H1 (cell line): Measurements from ENCODE around the gene CDHR2. TPM values are rescaled to one million over a fixed set of nuclear protein-coding genes. Genes with fewer than 3 reads are reported as not detected.

ENCODE experiments used
- CTCF ChIA-PET: fragments of 300-600 bp; sonication (Branson Sonifier 250); formaldehyde crosslinking; loops from one replicate; lab custom pipeline; 2021; ENCODE audit not compliant: partially characterized antibody; lab: Charles Lee
- POLR2A ChIA-PET: fragments of 300-600 bp; sonication (Branson Sonifier 250); formaldehyde crosslinking; loops from one replicate; lab custom pipeline; 2021; ENCODE audit warnings: inconsistent platforms; ENCODE audit not compliant: partially characterized antibody; lab: Charles Lee
- DNase-seq, 2 experiments: peaks; one replicate each; pipeline versions ENCODE4 v3.0.0 to v3.0.0-alpha.2; 2010 to 2022; ENCODE audit warnings: low spot score in 2 of 2, low read depth in 1 of 2, mixed read lengths in 1 of 2
- FAIRE-seq: peaks from 2 replicates; lab custom pipeline; 2011; peaks lifted over from hg19 to GRCh38; lab: Jason Lieb, UNC
- H2AFZ ChIP-seq: 2 replicates; pipeline ENCODE4 v1.8.1; 2012; ENCODE audit warnings: low read length, inconsistent platforms
- H2AK5ac ChIP-seq: 2 replicates; pipeline ENCODE4 v1.6.1; 2013; ENCODE audit warnings: low read depth, low read length
- H2BK120ac ChIP-seq: replicated peaks from 2 replicates; pipeline ENCODE3; 2013; ENCODE audit warnings: low read depth, low read length, inconsistent platforms
- H2BK12ac ChIP-seq: 2 replicates; pipeline ENCODE4 v1.6.1; 2013; ENCODE audit warnings: low read depth, low read length
- H2BK15ac ChIP-seq: 2 replicates; pipeline ENCODE4 v1.6.1; 2013; ENCODE audit warnings: low read length
- H2BK20ac ChIP-seq: 2 replicates; pipeline ENCODE4 v1.6.1; 2013; ENCODE audit warnings: low read length
- H2BK5ac ChIP-seq: 2 replicates; pipeline ENCODE4 v1.6.1; 2013; ENCODE audit warnings: low read depth, low read length
- H3K14ac ChIP-seq: 2 replicates; pipeline ENCODE4 v1.6.1; 2013; ENCODE audit warnings: inconsistent platforms; ENCODE audit not compliant: insufficient read length
- H3K18ac ChIP-seq: 2 replicates; pipeline ENCODE4 v1.6.1; 2013; ENCODE audit warnings: low read length; ENCODE audit errors: extremely low read depth
- H3K23ac ChIP-seq: 2 replicates; pipeline ENCODE4 v1.6.1; 2013; ENCODE audit warnings: inconsistent platforms; ENCODE audit not compliant: insufficient read length
- H3K23me2 ChIP-seq: 2 replicates; pipeline ENCODE4 v1.6.1; 2013; ENCODE audit warnings: low read depth, low read length
- H3K27ac ChIP-seq: 2 replicates; pipeline ENCODE4 v1.6.1; 2011; ENCODE audit warnings: low read depth, low read length, inconsistent platforms
- H3K27me3 ChIP-seq, 4 experiments: replicated peaks in 1 of 4; 1 replicate in 1 of 4; 2 replicates in 3 of 4; pipeline versions ENCODE4 v1.6.1 to v1.8.1; 2011 to 2013; ENCODE audit warnings: low read length in 3 of 4, mild to moderate bottlenecking in 3 of 4, inconsistent platforms in 2 of 4, mixed read lengths in 2 of 4, moderate library complexity in 1 of 4; ENCODE audit not compliant: control insufficient read depth in 3 of 4, insufficient read depth in 3 of 4; ENCODE audit errors: extremely low read depth in 1 of 4
- H3K36me3 ChIP-seq, 4 experiments: 2 replicates each; pipeline versions ENCODE4 v1.6.1 to v1.8.1; 2011 to 2013; ENCODE audit warnings: mild to moderate bottlenecking in 4 of 4, low read length in 3 of 4, moderate library complexity in 2 of 4, control low read depth in 1 of 4, inconsistent platforms in 1 of 4; ENCODE audit not compliant: insufficient read depth in 4 of 4, control insufficient read depth in 2 of 4
- H3K4ac ChIP-seq: replicated peaks from 2 replicates; pipeline ENCODE3; 2013; ENCODE audit warnings: low read length, low read depth, mixed read lengths, inconsistent platforms; ENCODE audit not compliant: insufficient read length
- H3K4me1 ChIP-seq, 4 experiments: replicated peaks in 1 of 4; 1 replicate in 1 of 4; 2 replicates in 3 of 4; pipeline versions ENCODE4 v1.6.1 to v1.8.1; 2011 to 2013; ENCODE audit warnings: low read length in 3 of 4, inconsistent platforms in 2 of 4, mixed read lengths in 1 of 4; ENCODE audit not compliant: insufficient read depth in 4 of 4, control insufficient read depth in 3 of 4
- H3K4me2 ChIP-seq, 2 experiments: 2 replicates each; pipeline versions ENCODE4 v1.6.1 to v1.8.1; 2011 to 2013; ENCODE audit warnings: low read depth in 2 of 2, low read length in 2 of 2, control low read depth in 1 of 2, inconsistent platforms in 1 of 2, mild to moderate bottlenecking in 1 of 2; ENCODE audit not compliant: insufficient read depth in 1 of 2
- H3K4me3 ChIP-seq, 4 experiments: fragments of 200-600, 300-600 bp in 1 of 4; sonication (generic), shearing (Covaris generic), sonication (Bioruptor Twin) in 1 of 4; 2 replicates each; pipeline versions ENCODE4 v1.5.1 to v1.8.1; 2011 to 2016; ENCODE audit warnings: low read length in 4 of 4, low read depth in 3 of 4, control low read depth in 2 of 4, inconsistent platforms in 2 of 4, mild to moderate bottlenecking in 2 of 4, mixed read lengths in 1 of 4, moderate library complexity in 1 of 4; ENCODE audit not compliant: insufficient read depth in 2 of 4; ENCODE audit errors: extremely low read depth in 1 of 4
- H3K56ac ChIP-seq: replicated peaks from 2 replicates; pipeline ENCODE3; 2013; ENCODE audit warnings: low read depth, mild to moderate bottlenecking, mixed read lengths, low read length, inconsistent platforms; ENCODE audit not compliant: insufficient read length
- H3K79me1 ChIP-seq: 2 replicates; pipeline ENCODE4 v1.6.1; 2013; ENCODE audit warnings: low read depth, low read length, control low read depth
- H3K79me2 ChIP-seq, 2 experiments: 2 replicates each; pipeline versions ENCODE4 v1.6.1 to v1.8.1; 2012 to 2013; ENCODE audit warnings: low read length in 2 of 2, mild to moderate bottlenecking in 2 of 2, inconsistent platforms in 1 of 2; ENCODE audit not compliant: insufficient read depth in 2 of 2, control insufficient read depth in 1 of 2
- H3K9ac ChIP-seq, 4 experiments: replicated peaks in 1 of 4; 1 replicate in 1 of 4; 2 replicates in 3 of 4; pipeline versions ENCODE4 v1.6.1 to v1.8.1; 2011 to 2013; ENCODE audit warnings: low read depth in 3 of 4, low read length in 3 of 4, control low read depth in 2 of 4, mild to moderate bottlenecking in 2 of 4, moderate library complexity in 2 of 4, inconsistent platforms in 1 of 4; ENCODE audit errors: extremely low read depth in 1 of 4
- H3K9me3 ChIP-seq, 2 experiments: 2 replicates each; pipeline versions ENCODE4 v1.6.1 to v1.8.1; 2012 to 2013; ENCODE audit warnings: mild to moderate bottlenecking in 2 of 2, moderate library complexity in 2 of 2, control low read depth in 1 of 2, inconsistent platforms in 1 of 2, low read depth in 1 of 2, low read length in 1 of 2, mixed read lengths in 1 of 2; ENCODE audit not compliant: insufficient read depth in 2 of 2
- H4K20me1 ChIP-seq, 2 experiments: replicated peaks in 1 of 2; 2 replicates each; pipeline versions ENCODE3 to v1.8.1; 2011 to 2013; ENCODE audit warnings: inconsistent platforms in 2 of 2, low read length in 2 of 2, mild to moderate bottlenecking in 1 of 2; ENCODE audit not compliant: insufficient read depth in 2 of 2, control insufficient read depth in 1 of 2
- H4K5ac ChIP-seq: 2 replicates; pipeline ENCODE4 v1.6.1; 2013; ENCODE audit warnings: low read length, low read depth, mixed read lengths, inconsistent platforms; ENCODE audit not compliant: insufficient read length
- H4K8ac ChIP-seq: 2 replicates; pipeline ENCODE4 v1.8.0; 2013; ENCODE audit warnings: mild to moderate bottlenecking, moderate library complexity, low read length, inconsistent platforms; ENCODE audit not compliant: insufficient read depth; ENCODE audit errors: extremely low read depth
- H4K91ac ChIP-seq: replicated peaks from 2 replicates; pipeline ENCODE3; 2013; ENCODE audit warnings: low read length, mixed read lengths, inconsistent platforms; ENCODE audit not compliant: insufficient read length
- BCL11A ChIP-seq, 2 experiments: IDR thresholded peaks; one replicate each; pipeline ENCODE4 v1.6.1; 2011; ENCODE audit warnings: low read depth in 2 of 2, low read length in 2 of 2, mild to moderate bottlenecking in 2 of 2
- BRCA1 ChIP-seq: IDR thresholded peaks from 2 replicates; pipeline ENCODE4 v1.6.1; 2012; ENCODE audit warnings: low read depth, low read length, improper control_type of control experiment
- EP300 ChIP-seq, 2 experiments: IDR thresholded peaks; 1 replicate in 1 of 2; 2 replicates in 1 of 2; pipeline ENCODE4 v1.6.1; 2011 to 2012; ENCODE audit warnings: low read depth in 2 of 2, low read length in 2 of 2, mild to moderate bottlenecking in 2 of 2, borderline replicate concordance in 1 of 2, inconsistent platforms in 1 of 2, moderate library complexity in 1 of 2
- POLR2AphosphoS5 ChIP-seq: IDR thresholded peaks from 2 replicates; pipeline ENCODE4 v1.6.1; 2011; ENCODE audit warnings: low read depth, low read length
- RNF2 ChIP-seq: fragments of 200-900, 300-1000 bp; sonication (generic); IDR thresholded peaks from 2 replicates; pipeline ENCODE4 v1.7.1; 2016; ENCODE audit warnings: borderline replicate concordance, low read depth, mild to moderate bottlenecking, antibody characterized with exemption, low read length; ENCODE audit not compliant: poor library complexity, severe bottlenecking; ENCODE audit errors: missing control alignments
- SIN3A ChIP-seq, 2 experiments: IDR thresholded peaks in 1 of 2; conservative IDR thresholded peaks in 1 of 2; 2 replicates each; pipeline ENCODE4 v1.6.1; 2011 to 2012; ENCODE audit warnings: low read length in 2 of 2, improper control_type of control experiment in 1 of 2, low read depth in 1 of 2, mild to moderate bottlenecking in 1 of 2
- SP1 ChIP-seq: IDR thresholded peaks from 2 replicates; pipeline ENCODE4 v1.6.1; 2011; ENCODE audit warnings: low read depth, low read length
- SP4 ChIP-seq: IDR thresholded peaks from 2 replicates; pipeline ENCODE4 v1.6.1; 2012; ENCODE audit warnings: low read length, inconsistent platforms
- SUZ12 ChIP-seq: fragments of 200-600 bp; sonication (generic); IDR thresholded peaks from 2 replicates; pipeline ENCODE4 v1.6.1; 2012; ENCODE audit warnings: mild to moderate bottlenecking, inconsistent platforms, low read length, moderate library complexity, mixed read lengths
- WGBS, 2 experiments: shearing (Covaris generic) in 1 of 2; methylation state at CpG; one replicate each; pipeline versions ENCODE4 v1.1.6 to v1.1.7; 2013 to 2015; ENCODE audit warnings: low lambda C conversion rate in 2 of 2, mixed read lengths in 2 of 2, inconsistent platforms in 1 of 2, low coverage in 1 of 2, missing lambda C conversion rate in 1 of 2; ENCODE audit not compliant: insufficient replicate concordance in 2 of 2, insufficient coverage in 1 of 2, insufficient read length in 1 of 2; ENCODE audit errors: extremely low coverage in 1 of 2, missing lambda C conversion rate in 1 of 2; 5-methylcytosine and 5-hydroxymethylcytosine counted together
- polyA plus RNA-seq, 7 experiments: library from polyadenylated mRNA; depleted of rRNA in 3 of 7; stranded (reverse) in 5 of 7; unstranded in 2 of 7; fragments of >200 nt in 5 of 7; fragments of 200-250 nt in 2 of 7; gene quantifications; 1 replicate in 5 of 7; 2 replicates in 1 of 7; 4 replicates in 1 of 7; pipeline versions ENCODE4 v1.2.1 to v1.2.3, GENCODE V29; 2011 to 2013; ENCODE audit warnings: missing spikeins in 2 of 7, mixed read lengths in 2 of 7
- total RNA-seq: library from RNA; stranded (reverse); fragmentation: NEBNext Ultra II Directional; extraction: Animal tissue kit (Norgen Biotek cat#: 25700); gene quantifications from 2 replicates; pipeline ENCODE4 v1.2.1, GENCODE V29; 2021

Gene CDHR2
- total and polyA plus RNA-seq, 2 of the 8 experiments (the other 6 are each of a cell fraction or from before 2014, with no cell fraction given): 0.02 to 0.43 TPM

DNA sequence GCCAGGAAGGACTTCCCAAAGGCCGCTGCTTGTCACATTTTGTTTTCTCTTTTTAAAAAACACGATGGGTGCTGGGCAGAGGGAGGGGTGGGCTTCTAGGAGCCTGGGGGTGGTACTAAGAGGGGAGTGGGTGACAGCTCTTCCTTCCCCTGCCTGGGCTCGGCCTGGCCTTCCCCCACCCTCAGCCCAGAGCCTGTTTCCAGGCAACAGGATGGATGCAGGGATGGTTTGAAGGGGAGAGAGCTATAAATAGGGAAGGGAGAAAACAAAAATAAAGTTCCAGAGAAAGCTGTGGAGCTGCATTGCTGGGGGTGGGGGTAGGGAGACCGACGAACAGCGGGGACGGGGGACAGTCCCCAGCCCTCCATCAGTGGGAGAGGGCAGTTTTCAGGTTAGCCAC lies 67.4 kb downstream of the CDHR2 start:
- H3K9me3 ChIP-seq: peaks cover 0 to 6% of the 10 kb centered on the region in 2 experiments; a peak in 1 of 4 replicates
- no peak overlapping the region for H3K27ac ChIP-seq
- no peak overlapping the region for H3K56ac ChIP-seq
- H2AK5ac ChIP-seq: no peak overlapping the region
- H3K14ac ChIP-seq: no peak overlapping the region
- H3K4ac ChIP-seq: no peak overlapping the region
- H2AFZ ChIP-seq: no peak overlapping the region
- no peak overlapping the region for H4K91ac ChIP-seq
- no peak overlapping the region for H4K5ac ChIP-seq
- no peak overlapping the region for H2BK15ac ChIP-seq
- CTCF ChIA-PET: interaction anchor here (1.3 to 2.3 kb wide), 3 partner anchors 9 to 45 kb away, joined by 3 to 10 read pairs (median 5); no protein-coding TSS in a partner anchor
- H4K8ac ChIP-seq: no peak overlapping the region
- no peak overlapping the region for H3K4me2 ChIP-seq
- no peak overlapping the region for H3K18ac ChIP-seq
- TF ChIP-seq POLR2AphosphoS5 (no peak), SIN3A (conservative IDR thresholded peaks at IDR 0.05 in 1 of 2, IDR thresholded peaks at IDR 0.05 in 1 of 2; ENCODE audit: low read depth in 1 of 2, low read length in 2 of 2) (no peak), SP4 (no peak), BCL11A (IDR thresholded peaks at IDR 0.05; ENCODE audit: low read depth in 2 of 2, low read length in 2 of 2) (no peak), SUZ12 (no peak), SP1 (no peak), RNF2 (no peak), BRCA1 (no peak), EP300 (IDR thresholded peaks at IDR 0.05; ENCODE audit: borderline replicate concordance in 1 of 2, low read depth in 2 of 2, low read length in 2 of 2) (no peak)
- POLR2A ChIA-PET: interaction anchor here (1.5 to 1.8 kb wide), 2 partner anchors 32 to 79 kb away, joined by 3 to 6 read pairs; partner anchors contain the start of gene RNF44
- peaks cover 9 to 44% (median 26%) of the 10 kb centered on the region in 4 experiments; a peak in 6 of 7 replicates for H3K27me3 ChIP-seq
- no peaks in the 10 kb centered on the region for H3K36me3 ChIP-seq
- DNase-seq (no peak), FAIRE-seq (no peak)
- peaks cover 0 to 6% of the 10 kb centered on the region in 2 experiments for H4K20me1 ChIP-seq
- no peak overlapping the region for H2BK12ac ChIP-seq
- WGBS, 2 experiments: 87% methylated on average over 3 of the region's 7 CpGs; no CpG with 5 or more reads in 1 of the 2 experiments
- H3K4me3 ChIP-seq: no peak overlapping the region
- H2BK5ac ChIP-seq: no peak overlapping the region
- no peak overlapping the region for H2BK120ac ChIP-seq
- no peaks in the 10 kb centered on the region for H3K79me1 ChIP-seq
- H3K4me1 ChIP-seq: peaks cover 0 to 13% (median 6%) of the 10 kb centered on the region in 4 experiments; a peak in 6 of 7 replicates
- H3K23ac ChIP-seq: no peak overlapping the region
- H3K23me2 ChIP-seq: peaks cover 5% of the 10 kb centered on the region; the same call in 1 of the 2 replicates
- H2BK20ac ChIP-seq: no peak overlapping the region
- no peaks in the 10 kb centered on the region for H3K79me2 ChIP-seq
- no peak overlapping the region for H3K9ac ChIP-seq
